Amniotic stem cell (primary cell): ENCODE results near the gene SYAP1.
"Not testable (repeated sequence)": the region's sequence is repeated elsewhere in the genome, so short reads cannot be mapped to it uniquely, and the experiment has no call there.

ENCODE experiments used
- DNase-seq: peaks from one replicate; lab custom pipeline; 2025; lab: John Stamatoyannopoulos, UW

The SYAP1 gene

GRCh38 chrX:16725072-16725471 lies 5.7 kb downstream of the SYAP1 start:
- DNase-seq, result no peak

GRCh38 chrX:16726347-16726988 lies 7.1 kb downstream of the SYAP1 start:
- not testable (repeated sequence) for DNase-seq

- no peak for DNase-seq
Observed at GRCh38 chrX:16727637-16728036, 8.2 kb downstream of the SYAP1 start.

GRCh38 chrX:16730450-16730849 lies 11.0 kb downstream of the SYAP1 start:
- no peak for DNase-seq

DNA sequence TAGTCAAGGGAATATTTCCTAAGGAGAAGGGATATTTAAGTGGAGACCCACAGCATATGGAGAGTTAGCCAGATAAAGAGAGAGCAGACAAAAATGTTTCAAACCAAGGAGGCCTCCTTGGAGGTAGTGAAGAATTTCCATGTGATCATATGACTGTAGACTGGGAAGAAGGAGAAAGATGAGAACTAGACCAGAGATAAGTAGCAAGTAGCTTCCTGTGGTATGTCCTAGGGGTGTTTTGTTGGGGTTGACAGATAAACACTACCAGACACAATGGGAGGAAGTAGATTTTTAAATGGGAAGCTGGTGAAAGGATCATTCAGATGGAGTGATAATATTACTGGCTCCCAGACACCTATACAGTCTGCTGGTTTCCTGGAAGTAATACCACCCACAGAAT lies 13.6 kb downstream of the SYAP1 start:
- DNase-seq, result no peak

DNA sequence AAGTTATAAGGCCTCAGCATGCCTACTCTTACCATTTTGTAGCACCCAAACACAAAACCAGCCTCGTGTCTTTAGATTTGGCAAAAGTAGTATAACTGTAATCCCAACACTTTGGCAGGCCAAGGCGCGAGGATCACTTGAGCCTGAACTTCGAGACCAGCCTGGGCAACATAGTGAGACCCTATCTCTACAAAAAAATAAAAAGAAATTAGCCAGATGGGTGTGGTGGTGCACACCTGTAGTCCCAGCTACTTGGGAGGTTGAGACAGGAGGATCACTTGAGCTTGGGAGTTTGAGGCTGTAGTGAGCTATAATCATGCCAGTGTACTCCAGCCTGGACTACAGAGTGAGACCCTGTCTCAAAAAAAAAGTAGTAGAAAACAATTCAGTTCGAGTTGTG lies 17.6 kb downstream of the SYAP1 start:
- no peak for DNase-seq

GRCh38 chrX:16739574-16739973 lies 20.2 kb downstream of the SYAP1 start:
- DNase-seq, result no peak

- DNase-seq, result peak; percentile 4
Observed at GRCh38 chrX:16743604-16744325, 24.4 kb downstream of the SYAP1 start.

- DNase-seq, result no peak
Observed at GRCh38 chrX:16745102-16745501, 25.7 kb downstream of the SYAP1 start.

GRCh38 chrX:16745659-16746058 lies 26.2 kb downstream of the SYAP1 start:
- no peak for DNase-seq

GRCh38 chrX:16748425-16748824 lies 29.0 kb downstream of the SYAP1 start:
- DNase-seq, result no peak

DNA sequence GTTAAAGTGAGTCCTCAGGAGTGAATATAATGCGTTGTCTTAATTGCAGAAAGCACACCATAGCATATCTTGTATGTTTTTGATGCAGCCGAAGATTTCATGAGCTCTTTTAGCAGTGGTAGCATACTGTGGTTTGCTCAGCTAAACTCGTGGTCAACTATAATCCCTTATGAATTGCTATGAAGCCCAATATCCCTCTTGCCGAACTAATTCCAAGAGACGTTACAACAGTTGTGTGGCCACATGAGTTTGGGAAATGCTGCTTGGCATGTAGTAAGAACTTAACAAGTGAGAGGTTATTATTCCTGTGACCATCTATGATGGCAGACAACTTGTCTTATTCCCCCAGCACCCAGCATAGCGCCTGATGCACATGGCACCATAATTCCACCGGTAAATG lies 30.7 kb downstream of the SYAP1 start:
- no peak for DNase-seq

- no peak for DNase-seq
Observed at GRCh38 chrX:16754019-16754418, 34.6 kb downstream of the SYAP1 start.

GRCh38 chrX:16756724-16757123 lies 37.3 kb downstream of the SYAP1 start:
- no peak for DNase-seq

DNA sequence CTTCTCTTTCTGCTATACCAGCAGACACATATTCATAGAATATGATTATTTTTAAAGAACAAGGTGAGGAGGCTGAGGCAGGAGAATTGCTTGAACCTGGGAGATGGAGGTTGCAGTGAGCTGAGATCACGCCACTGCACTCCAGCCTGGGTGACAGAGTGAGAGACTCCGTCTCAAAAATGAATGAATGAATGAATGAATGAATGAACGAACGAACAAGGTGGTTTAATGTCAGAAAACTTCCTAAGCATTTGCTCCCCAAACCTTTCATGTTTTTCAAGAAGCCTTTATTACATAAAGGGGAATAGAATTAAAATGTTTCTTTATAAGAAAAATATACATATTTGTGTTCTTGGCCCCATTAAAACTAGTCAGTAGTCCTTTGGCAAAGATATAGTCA lies 42.1 kb downstream of the SYAP1 start:
- DNase-seq, result not testable (repeated sequence)

DNA sequence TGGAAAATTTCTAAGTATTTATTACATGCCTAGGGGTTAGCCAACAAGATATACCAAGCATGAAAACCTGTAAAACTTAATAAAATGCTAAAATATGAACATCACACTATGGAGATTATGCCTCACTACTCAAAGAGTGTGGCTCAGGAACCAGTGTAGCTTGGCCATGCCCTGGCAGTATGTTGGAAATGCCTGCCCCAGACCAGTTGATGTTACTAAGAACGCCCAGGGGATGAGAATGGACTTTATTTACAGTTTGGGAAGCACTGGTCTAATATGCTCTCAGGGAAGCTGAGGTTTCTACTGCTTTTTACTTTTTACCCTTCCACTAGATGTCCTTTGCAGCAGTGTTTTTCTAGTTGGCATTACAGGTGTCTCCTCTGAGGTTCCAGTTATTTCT lies 43.2 kb downstream of the SYAP1 start:
- DNase-seq, result no peak

GRCh38 chrX:16765594-16765993 lies 46.2 kb downstream of the SYAP1 start:
- no peak for DNase-seq

- no peak for DNase-seq
Observed at GRCh38 chrX:16770970-16771482, 51.6 kb downstream of the SYAP1 start.

DNA sequence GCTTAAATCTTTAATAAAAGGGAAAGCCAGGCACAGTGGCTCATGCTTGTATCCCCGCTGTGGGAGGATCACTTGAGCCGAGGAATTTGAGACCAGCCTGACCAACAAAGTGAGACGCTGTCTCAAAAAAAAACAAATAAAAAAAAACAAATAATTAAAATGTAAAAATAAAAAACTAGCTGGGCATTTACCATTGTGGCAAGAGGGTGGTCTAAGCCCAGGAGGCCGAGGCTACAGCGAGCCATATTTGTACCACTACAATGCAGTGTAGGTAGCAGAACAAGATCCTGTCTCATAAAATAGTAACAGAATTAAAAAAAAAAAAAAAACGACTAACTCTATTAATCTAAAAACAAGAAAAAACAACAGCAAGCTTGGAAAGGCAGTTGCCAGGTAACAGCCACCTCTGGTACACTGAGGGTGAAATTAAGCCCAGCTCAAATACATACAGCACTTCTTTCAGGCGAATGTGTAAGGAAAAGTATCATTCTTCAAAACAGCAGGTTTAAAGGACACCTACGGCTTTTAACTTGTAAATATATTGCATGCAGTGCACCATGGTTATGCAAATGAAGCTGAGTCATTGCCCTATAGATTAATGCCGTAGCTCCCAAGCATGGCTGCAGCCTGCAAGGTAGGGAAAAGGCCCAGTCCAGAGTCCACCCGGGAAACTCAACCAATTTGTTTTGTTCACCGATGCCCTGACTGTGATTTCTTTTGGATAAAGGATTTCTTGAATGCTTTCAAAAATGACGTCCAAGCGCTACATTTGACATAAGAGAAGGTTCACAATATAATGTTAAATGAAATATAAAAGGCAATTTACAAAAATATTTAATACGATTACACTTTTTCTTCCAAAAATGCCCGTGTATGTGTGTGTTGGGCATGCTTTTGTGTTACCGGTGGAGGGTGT lies 52.3 kb downstream of the SYAP1 start:
- DNase-seq, result peak; percentile 1

DNA sequence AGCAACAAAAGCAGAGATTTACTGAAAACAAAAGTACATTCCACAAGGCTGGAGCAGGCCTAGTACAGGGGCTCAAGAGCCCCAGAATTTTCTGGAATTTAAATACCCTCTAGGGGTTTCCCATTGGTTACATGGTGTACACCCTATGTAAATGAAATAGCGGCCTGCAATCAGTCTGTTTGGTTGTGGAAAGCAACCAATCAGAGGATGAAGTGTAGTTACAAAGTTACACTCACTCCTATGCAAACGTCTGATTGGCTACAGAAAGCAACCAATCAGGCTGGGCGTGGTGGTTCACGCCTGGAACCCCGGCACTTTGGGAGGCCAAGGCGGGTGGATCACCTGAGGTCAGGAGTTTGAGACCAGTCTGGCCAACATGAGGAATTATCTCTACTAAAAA lies 53.0 kb downstream of the SYAP1 start:
- DNase-seq, result no peak

GRCh38 chrX:16774746-16775145 lies 55.3 kb downstream of the SYAP1 start:
- no peak for DNase-seq

DNA sequence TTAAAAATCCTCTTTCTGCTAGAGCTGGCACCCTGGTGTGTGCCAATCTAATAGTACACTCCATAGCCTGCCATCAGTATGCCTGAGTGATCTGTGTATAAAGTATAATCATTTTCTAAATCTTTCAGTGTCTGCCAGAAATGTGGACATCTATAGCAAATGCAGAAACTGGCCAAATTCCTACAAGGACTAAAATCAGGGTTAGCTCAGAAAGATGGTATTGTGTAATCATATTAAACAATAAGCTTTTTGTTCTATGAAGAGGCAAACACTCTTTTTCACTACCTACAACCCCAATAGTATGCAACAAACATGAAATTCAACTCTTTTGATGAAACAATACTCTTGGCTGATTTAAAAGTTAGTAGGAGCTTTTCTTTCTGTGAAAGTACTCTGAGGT lies 59.1 kb downstream of the SYAP1 start:
- DNase-seq, result no peak

DNA sequence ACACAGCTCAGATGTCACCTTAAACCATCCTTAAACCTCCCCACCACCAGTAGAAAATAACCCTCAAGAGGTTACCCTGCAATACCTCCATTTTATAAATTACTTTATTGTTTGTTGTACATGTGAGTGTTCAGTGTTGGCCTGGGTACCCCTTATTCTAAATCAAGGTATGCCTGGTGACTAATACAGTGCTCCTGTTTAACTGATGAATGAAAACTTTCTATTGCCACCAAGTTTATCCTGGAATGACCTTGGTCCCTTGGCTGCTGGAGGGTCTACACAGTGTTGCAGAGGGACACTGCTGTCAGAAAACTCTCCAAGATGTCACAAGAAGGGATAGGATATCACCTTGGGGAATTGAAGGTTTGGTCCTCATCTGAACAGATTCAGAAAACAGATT lies 59.6 kb downstream of the SYAP1 start:
- no peak for DNase-seq
